Daoy (cell line): ENCODE measurements around the gene RBP3. TPM values are rescaled to one million over a fixed set of nuclear protein-coding genes. Genes with fewer than 3 reads are reported as not detected.
"Not testable (repeated sequence)": the region's sequence is repeated elsewhere in the genome, so short reads cannot be mapped to it uniquely, and the experiment has no call there.

Experiments
- DNase-seq: peaks from one replicate; pipeline ENCODE4 v3.0.0-alpha.2; 2015; ENCODE audit warnings: low read depth
- total RNA-seq: library from RNA; depleted of rRNA; stranded (reverse); fragments of >200 nt; shearing (Covaris generic); gene quantifications from 2 replicates; pipeline ENCODE4 v1.2.3, GENCODE V29; 2014

The RBP3 gene
- total RNA-seq, 1 experiment from 2014 or later: not detected

- DNase-seq: no peak
These were observed 24.6 kb downstream of the RBP3 start for GRCh38 chr10:47372726-47373125.

- DNase-seq: no peak
These were observed 26.7 kb downstream of the RBP3 start for GRCh38 chr10:47374611-47375536.

GRCh38 chr10:47376522-47377220, 28.5 kb downstream of the RBP3 start:
- no peak for DNase-seq

GRCh38 chr10:47378183-47378510, 30.0 kb downstream of the RBP3 start:
- DNase-seq: no peak

- DNase-seq: no peak
These were observed 30.7 kb downstream of the RBP3 start for GRCh38 chr10:47378606-47379444.

- DNase-seq: no peak
These were observed 31.3 kb downstream of the RBP3 start for GRCh38 chr10:47379445-47379785.

- DNase-seq: no peak
These were observed 31.7 kb downstream of the RBP3 start for GRCh38 chr10:47379901-47380300.

- DNase-seq: no peak
These were observed 32.4 kb downstream of the RBP3 start for GRCh38 chr10:47380341-47381102.

GRCh38 chr10:47381103-47381395, 32.9 kb downstream of the RBP3 start:
- no peak for DNase-seq

GRCh38 chr10:47381427-47382379, 33.5 kb downstream of the RBP3 start:
- no peak for DNase-seq

GRCh38 chr10:47383261-47384147, 35.3 kb downstream of the RBP3 start:
- DNase-seq: no peak

GRCh38 chr10:47384148-47384921, 36.2 kb downstream of the RBP3 start, which contains the start of gene ZNF488:
Gene ZNF488 (minus strand): TSS chr10:47384293. CDS start chr10:47368829, 15,464 bp downstream.
- peak; percentile 84 for DNase-seq

- DNase-seq: not testable (repeated sequence)
These were observed 37.9 kb downstream of the RBP3 start for GRCh38 chr10:47386104-47386503.

- no peak for DNase-seq
These were observed 40.7 kb downstream of the RBP3 start for GRCh38 chr10:47388879-47389278.

- no peak for DNase-seq
These were observed 41.5 kb downstream of the RBP3 start for GRCh38 chr10:47389619-47390018.

GRCh38 chr10:47396311-47396717, 48.2 kb downstream of the RBP3 start:
- DNase-seq: no peak

- no peak for DNase-seq
These were observed 49.1 kb downstream of the RBP3 start for GRCh38 chr10:47397256-47397655.

GRCh38 chr10:47400251-47400650, 52.1 kb downstream of the RBP3 start:
- no peak for DNase-seq

GRCh38 chr10:47400786-47401185, 52.6 kb downstream of the RBP3 start:
- DNase-seq: no peak
